Measurements from ENCODE around the gene SMLR1. TPM values are rescaled to one million over a fixed set of nuclear protein-coding genes. Genes with fewer than 3 reads are reported as not detected.

SMLR1 gene
- total and polyA plus RNA-seq, 2 donors from 2014 or later, result 0.16 to 5.1 TPM

DNA sequence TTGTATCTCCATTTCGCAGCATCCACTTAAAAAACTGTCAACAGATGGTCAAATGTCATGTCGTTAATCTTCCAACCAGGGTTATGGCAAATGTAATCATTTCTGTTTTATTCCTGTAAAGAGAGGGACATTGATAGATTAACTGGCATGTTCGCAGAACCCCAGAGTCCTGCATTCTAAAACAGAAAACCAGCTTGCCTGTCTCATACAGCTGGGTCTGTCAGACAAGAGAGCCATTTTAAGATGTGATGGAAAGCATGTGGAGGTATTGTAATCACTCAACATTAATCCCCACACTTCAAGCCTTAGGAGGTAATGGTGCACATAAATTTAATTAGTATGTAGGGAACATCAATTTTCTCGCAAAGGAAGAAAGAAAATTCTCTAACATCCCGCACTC lies 4.4 kb downstream of the SMLR1 start:
- peak in 1 of 5 donors; percentile 40 for DNase-seq
- no peak overlapping the region for H3K27ac ChIP-seq (ENCODE audit: low read depth in 2 of 2, low read length in 2 of 2)
- H3K4me3 ChIP-seq (ENCODE audit: low read length in 3 of 3), result no peak overlapping the region
- TF ChIP-seq, protein P1, sequence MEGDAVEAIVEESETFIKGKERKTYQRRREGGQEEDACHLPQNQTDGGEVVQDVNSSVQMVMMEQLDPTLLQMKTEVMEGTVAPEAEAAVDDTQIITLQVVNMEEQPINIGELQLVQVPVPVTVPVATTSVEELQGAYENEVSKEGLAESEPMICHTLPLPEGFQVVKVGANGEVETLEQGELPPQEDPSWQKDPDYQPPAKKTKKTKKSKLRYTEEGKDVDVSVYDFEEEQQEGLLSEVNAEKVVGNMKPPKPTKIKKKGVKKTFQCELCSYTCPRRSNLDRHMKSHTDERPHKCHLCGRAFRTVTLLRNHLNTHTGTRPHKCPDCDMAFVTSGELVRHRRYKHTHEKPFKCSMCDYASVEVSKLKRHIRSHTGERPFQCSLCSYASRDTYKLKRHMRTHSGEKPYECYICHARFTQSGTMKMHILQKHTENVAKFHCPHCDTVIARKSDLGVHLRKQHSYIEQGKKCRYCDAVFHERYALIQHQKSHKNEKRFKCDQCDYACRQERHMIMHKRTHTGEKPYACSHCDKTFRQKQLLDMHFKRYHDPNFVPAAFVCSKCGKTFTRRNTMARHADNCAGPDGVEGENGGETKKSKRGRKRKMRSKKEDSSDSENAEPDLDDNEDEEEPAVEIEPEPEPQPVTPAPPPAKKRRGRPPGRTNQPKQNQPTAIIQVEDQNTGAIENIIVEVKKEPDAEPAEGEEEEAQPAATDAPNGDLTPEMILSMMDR (IDR thresholded peaks at IDR 0.05; ENCODE audit: borderline replicate concordance, extremely low read depth, insufficient read depth), result no peak
- H3K36me3 ChIP-seq (ENCODE audit: control insufficient read depth in 2 of 3, insufficient read depth in 3 of 3, low read length in 3 of 3), result no peaks in the 10 kb centered on the region
- intact Hi-C loops (cut with DNase I), result no loop called here
- FAIRE-seq, result no peak
- no peaks in the 10 kb centered on the region for H3K27me3 ChIP-seq (ENCODE audit: control insufficient read depth, insufficient read depth, low read length)
- no peaks in the 10 kb centered on the region for H3K9me3 ChIP-seq (ENCODE audit: control insufficient read depth in 2 of 3, insufficient read depth in 1 of 3, low read length in 3 of 3)
- no peaks in the 10 kb centered on the region for H3K4me1 ChIP-seq (ENCODE audit: control insufficient read depth in 2 of 3, insufficient read depth in 2 of 3, low read depth in 1 of 3, low read length in 3 of 3)
- H3K9ac ChIP-seq (ENCODE audit: low read length in 3 of 3), result no peak overlapping the region

GRCh38 chr6:130833569-130833968 lies 6.4 kb downstream of the SMLR1 start:
- no peaks in the 10 kb centered on the region for H3K27me3 ChIP-seq (ENCODE audit: control insufficient read depth, insufficient read depth, low read length)
- DNase-seq (no peak), FAIRE-seq (no peak)
- intact Hi-C loops (cut with DNase I), result no loop called here
- H3K9me3 ChIP-seq (ENCODE audit: control insufficient read depth in 2 of 3, insufficient read depth in 1 of 3, low read length in 3 of 3), result no peaks in the 10 kb centered on the region
- TF ChIP-seq, protein P1 (IDR thresholded peaks at IDR 0.05; ENCODE audit: borderline replicate concordance, extremely low read depth, insufficient read depth), result no peak
- H3K4me1 ChIP-seq (ENCODE audit: control insufficient read depth in 2 of 3, insufficient read depth in 2 of 3, low read depth in 1 of 3, low read length in 3 of 3), result no peaks in the 10 kb centered on the region
- no peaks in the 10 kb centered on the region for H3K36me3 ChIP-seq (ENCODE audit: control insufficient read depth in 2 of 3, insufficient read depth in 3 of 3, low read length in 3 of 3)
- no peak overlapping the region for H3K27ac ChIP-seq (ENCODE audit: low read depth in 2 of 2, low read length in 2 of 2)
- no peak overlapping the region for H3K9ac ChIP-seq (ENCODE audit: low read length in 3 of 3)
- H3K4me3 ChIP-seq (ENCODE audit: low read length in 3 of 3), result no peak overlapping the region

DNA sequence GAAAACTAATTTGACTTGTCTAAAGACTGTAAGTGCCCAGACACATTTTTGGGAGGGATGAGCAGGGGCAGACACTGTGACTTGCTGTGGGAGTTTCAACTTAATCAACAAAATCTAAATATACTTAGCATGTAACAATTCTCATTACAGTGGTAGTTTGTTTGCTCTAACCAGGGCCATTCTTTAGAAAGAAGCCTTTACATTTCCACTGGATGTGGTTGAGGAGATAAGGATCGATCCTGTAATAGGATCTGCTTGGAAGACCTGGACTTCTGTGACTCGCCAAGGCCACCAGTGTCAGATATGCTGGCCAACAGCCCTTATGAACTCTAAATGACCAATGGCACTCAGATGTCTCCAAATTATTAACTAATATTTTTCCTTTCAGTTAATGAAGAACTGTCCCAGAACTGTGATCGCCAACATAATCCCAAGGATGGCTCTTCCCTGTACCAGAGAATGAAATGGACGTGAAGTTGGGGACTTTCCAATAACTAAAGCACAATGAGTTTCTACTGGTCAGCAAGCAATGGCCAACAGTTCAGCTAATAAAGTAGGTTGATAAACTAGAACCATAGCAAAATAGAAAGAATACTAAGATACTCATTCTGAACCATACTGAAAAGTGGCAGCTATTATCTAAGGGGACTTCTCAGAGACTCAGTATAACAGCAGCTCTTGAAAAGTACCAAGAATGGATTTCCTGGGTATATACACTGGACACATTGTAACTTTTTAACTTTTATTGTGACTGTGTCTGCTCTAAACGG lies 7.5 kb downstream of the SMLR1 start:
- TF ChIP-seq, protein P1 (IDR thresholded peaks at IDR 0.05; ENCODE audit: borderline replicate concordance, extremely low read depth, insufficient read depth), result no peak
- intact Hi-C loops (cut with DNase I), result no loop called here
- H3K4me3 ChIP-seq (ENCODE audit: low read length in 3 of 3), result no peak overlapping the region
- DNase-seq, result no peak
- no peaks in the 10 kb centered on the region for H3K36me3 ChIP-seq (ENCODE audit: control insufficient read depth in 2 of 3, insufficient read depth in 3 of 3, low read length in 3 of 3)
- no peak for FAIRE-seq
- H3K27ac ChIP-seq (ENCODE audit: low read depth in 2 of 2, low read length in 2 of 2), result no peak overlapping the region
- no peaks in the 10 kb centered on the region for H3K4me1 ChIP-seq (ENCODE audit: control insufficient read depth in 2 of 3, insufficient read depth in 2 of 3, low read depth in 1 of 3, low read length in 3 of 3)
- H3K27me3 ChIP-seq (ENCODE audit: control insufficient read depth, insufficient read depth, low read length), result no peaks in the 10 kb centered on the region
- no peaks in the 10 kb centered on the region for H3K9me3 ChIP-seq (ENCODE audit: control insufficient read depth in 2 of 3, insufficient read depth in 1 of 3, low read length in 3 of 3)
- H3K9ac ChIP-seq (ENCODE audit: low read length in 3 of 3), result no peak overlapping the region
